TTC549 (cell line): Measurements from ENCODE around the gene PRDX6.
"Not testable (repeated sequence)": the region's sequence is repeated elsewhere in the genome, so short reads cannot be mapped to it uniquely, and the experiment has no call there.

Source experiments
- FAIRE-seq: peaks from 2 replicates; lab custom pipeline; 2012; peaks lifted over from hg19 to GRCh38; lab: Jason Lieb, UNC

Gene PRDX6

GRCh38 chr1:173469656-173470055 is 7.5 kb upstream of the PRDX6 start:
- FAIRE-seq: no peak

- no peak for FAIRE-seq
Observed at GRCh38 chr1:173470608-173471007, 6.5 kb upstream of the PRDX6 start.

GRCh38 chr1:173473599-173474011 is 3.5 kb upstream of the PRDX6 start:
- FAIRE-seq: no peak

- FAIRE-seq: no peak
Observed at GRCh38 chr1:173474097-173474779, 2.9 kb upstream of the PRDX6 start.

GRCh38 chr1:173474780-173475421 is 2.2 kb upstream of the PRDX6 start:
- FAIRE-seq: not testable (repeated sequence)

- FAIRE-seq: no peak
Observed at GRCh38 chr1:173475564-173476196, 1.5 kb upstream of the PRDX6 start.

GRCh38 chr1:173476197-173476664 is 904 bp upstream of the PRDX6 start:
- no peak for FAIRE-seq

GRCh38 chr1:173476665-173477285 is 360 bp upstream of the PRDX6 start:
- no peak for FAIRE-seq

- FAIRE-seq: no peak
Observed at GRCh38 chr1:173478094-173478674, 1.0 kb downstream of the PRDX6 start.

- FAIRE-seq: no peak
Observed at GRCh38 chr1:173479649-173480048, 2.5 kb downstream of the PRDX6 start.

GRCh38 chr1:173481195-173481772 is 4.1 kb downstream of the PRDX6 start:
- FAIRE-seq: no peak

GRCh38 chr1:173482683-173483082 is 5.5 kb downstream of the PRDX6 start:
- FAIRE-seq: no peak

- peak; percentile 19 for FAIRE-seq
Observed at GRCh38 chr1:173484276-173484675, 7.1 kb downstream of the PRDX6 start.

GRCh38 chr1:173485401-173485800 is 8.3 kb downstream of the PRDX6 start:
- FAIRE-seq: no peak

- no peak for FAIRE-seq
Observed at GRCh38 chr1:173488001-173488400, 10.9 kb downstream of the PRDX6 start.

- no peak for FAIRE-seq
Observed at GRCh38 chr1:173489149-173489600, 12.0 kb downstream of the PRDX6 start.

GRCh38 chr1:173489929-173490328 is 12.8 kb downstream of the PRDX6 start:
- FAIRE-seq: no peak

- no peak for FAIRE-seq
Observed at GRCh38 chr1:173491508-173491907, 14.4 kb downstream of the PRDX6 start.

- FAIRE-seq: not testable (repeated sequence)
Observed at GRCh38 chr1:173493125-173493524, 16.0 kb downstream of the PRDX6 start.

GRCh38 chr1:173495609-173496267 is 18.6 kb downstream of the PRDX6 start:
- FAIRE-seq: no peak

GRCh38 chr1:173496757-173497320 is 19.7 kb downstream of the PRDX6 start:
- FAIRE-seq: no peak
